GM21619 (cell line): ENCODE measurements around the gene ADCYAP1R1.

ENCODE experiments used
- ATAC-seq: cut with Tn5 transposase; IDR thresholded peaks from one replicate; pipeline ENCODE4 v1.9.1; 2021; ENCODE audit not compliant: unreplicated experiment

Gene ADCYAP1R1

GRCh38 chr7:31083210-31083786, 31.2 kb downstream of the ADCYAP1R1 start:
- ATAC-seq, result no peak

- ATAC-seq, result no peak
Observed at GRCh38 chr7:31084226-31084625, 32.1 kb downstream of the ADCYAP1R1 start.

- ATAC-seq, result no peak
Observed at GRCh38 chr7:31087351-31087750, 35.2 kb downstream of the ADCYAP1R1 start.

GRCh38 chr7:31091924-31092434, 39.9 kb downstream of the ADCYAP1R1 start:
- ATAC-seq, result no peak

GRCh38 chr7:31092606-31093005, 40.5 kb downstream of the ADCYAP1R1 start:
- ATAC-seq, result no peak

- ATAC-seq, result no peak
Observed at GRCh38 chr7:31093282-31093681, 41.2 kb downstream of the ADCYAP1R1 start.

GRCh38 chr7:31094271-31094670, 42.2 kb downstream of the ADCYAP1R1 start:
- ATAC-seq, result no peak

- no peak for ATAC-seq
Observed at GRCh38 chr7:31095286-31096197, 43.4 kb downstream of the ADCYAP1R1 start.

GRCh38 chr7:31096198-31096876, 44.2 kb downstream of the ADCYAP1R1 start:
- no peak for ATAC-seq

- no peak for ATAC-seq
Observed at GRCh38 chr7:31096877-31097258, 44.8 kb downstream of the ADCYAP1R1 start.

- ATAC-seq, result no peak
Observed at GRCh38 chr7:31098642-31099360, 46.7 kb downstream of the ADCYAP1R1 start.

GRCh38 chr7:31099451-31100444, 47.6 kb downstream of the ADCYAP1R1 start:
- ATAC-seq, result no peak

- no peak for ATAC-seq
Observed at GRCh38 chr7:31100445-31100844, 48.3 kb downstream of the ADCYAP1R1 start.

GRCh38 chr7:31100871-31101270, 48.8 kb downstream of the ADCYAP1R1 start:
- ATAC-seq, result no peak

- ATAC-seq, result no peak
Observed at GRCh38 chr7:31101544-31101943, 49.4 kb downstream of the ADCYAP1R1 start.

GRCh38 chr7:31102151-31102972, 50.3 kb downstream of the ADCYAP1R1 start:
- no peak for ATAC-seq

GRCh38 chr7:31102973-31103850, 51.1 kb downstream of the ADCYAP1R1 start:
- no peak for ATAC-seq
